Thoracic aorta (tissue), 2 donors: ENCODE data around the gene KIT. TPM values are rescaled to one million over a fixed set of nuclear protein-coding genes. Genes with fewer than 3 reads are reported as not detected.

ENCODE experiments used
- ATAC-seq: fragments of 150-250 bp; one replicate; pipeline ENCODE4 v1.8.0; 2017; ENCODE audit warnings: low read depth; ENCODE audit not compliant: insufficient number of reproducible peaks, low FRiP score
- DNase-seq: peaks from one replicate; pipeline ENCODE4 v3.0.0-alpha.2; 2020; ENCODE audit warnings: low spot score
- H3K27ac ChIP-seq, 2 donors: fragments of 200-600 bp; sonication (generic); 1 replicate in 1 of 2; 2 replicates in 1 of 2; pipeline ENCODE4 v1.5.1; 2016; ENCODE audit warnings: mild to moderate bottlenecking in 2 of 2, moderate library complexity in 2 of 2
- H3K27me3 ChIP-seq: fragments of 200-600 bp; sonication (generic); replicated peaks from 2 replicates; pipeline ENCODE4 v1.6.0; 2016; ENCODE audit warnings: mild to moderate bottlenecking; ENCODE audit not compliant: insufficient read depth
- H3K36me3 ChIP-seq: fragments of 200-600 bp; sonication (generic); one replicate; pipeline ENCODE4 v1.5.1; 2016
- H3K4me1 ChIP-seq, 2 donors: fragments of 200-600 bp; sonication (generic); 1 replicate in 1 of 2; 2 replicates in 1 of 2; pipeline versions ENCODE4 v1.5.1 to v1.6.0; 2016; ENCODE audit warnings: low read depth in 2 of 2, mild to moderate bottlenecking in 1 of 2; ENCODE audit not compliant: control insufficient read depth in 1 of 2
- H3K4me3 ChIP-seq: fragments of 200-600 bp; sonication (generic); 2 replicates; pipeline ENCODE4 v1.5.1; 2016; ENCODE audit warnings: mild to moderate bottlenecking
- H3K9me3 ChIP-seq: fragments of 200-600 bp; sonication (generic); 2 replicates; pipeline ENCODE4 v1.5.1; 2016
- total RNA-seq, 2 donors: library from RNA; depleted of rRNA; stranded (reverse); fragments of >200 nt; gene quantifications; one replicate each; pipeline versions ENCODE4 v1.1.0 to v1.2.3, GENCODE V29; 2016
- TF ChIP-seq, protein P1 (sequence below): fragments of 200-600 bp; sonication (generic); IDR thresholded peaks from one replicate; pipeline ENCODE4 v1.5.1; 2019; ENCODE audit warnings: antibody characterized with exemption

KIT gene
- total RNA-seq, 2 donors from 2014 or later, result 17.6 to 33.8 TPM

DNA sequence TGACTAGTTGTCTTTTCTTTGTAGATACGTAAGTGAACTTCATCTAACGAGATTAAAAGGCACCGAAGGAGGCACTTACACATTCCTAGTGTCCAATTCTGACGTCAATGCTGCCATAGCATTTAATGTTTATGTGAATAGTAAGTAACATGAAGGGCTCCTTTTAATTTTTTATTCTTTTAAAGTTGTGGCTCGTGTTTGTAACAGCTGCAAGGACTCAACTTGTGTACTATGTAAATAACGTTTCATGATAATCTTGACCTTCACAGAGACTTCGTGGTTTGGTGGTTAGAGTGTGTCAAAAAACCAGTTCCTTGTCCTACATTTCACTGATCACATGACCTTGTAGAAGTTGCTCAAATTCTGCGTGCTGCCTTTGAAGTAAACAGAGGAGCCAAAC is 51.6 kb downstream of the KIT start:
- DNase-seq (no peak), ATAC-seq (no peak)
- no peaks in the 10 kb centered on the region for H3K9me3 ChIP-seq
- H3K27ac ChIP-seq, result no peak overlapping the region
- no peaks in the 10 kb centered on the region for H3K36me3 ChIP-seq
- no peaks in the 10 kb centered on the region for H3K4me1 ChIP-seq
- H3K4me3 ChIP-seq, result no peak overlapping the region
- TF ChIP-seq, protein P1, sequence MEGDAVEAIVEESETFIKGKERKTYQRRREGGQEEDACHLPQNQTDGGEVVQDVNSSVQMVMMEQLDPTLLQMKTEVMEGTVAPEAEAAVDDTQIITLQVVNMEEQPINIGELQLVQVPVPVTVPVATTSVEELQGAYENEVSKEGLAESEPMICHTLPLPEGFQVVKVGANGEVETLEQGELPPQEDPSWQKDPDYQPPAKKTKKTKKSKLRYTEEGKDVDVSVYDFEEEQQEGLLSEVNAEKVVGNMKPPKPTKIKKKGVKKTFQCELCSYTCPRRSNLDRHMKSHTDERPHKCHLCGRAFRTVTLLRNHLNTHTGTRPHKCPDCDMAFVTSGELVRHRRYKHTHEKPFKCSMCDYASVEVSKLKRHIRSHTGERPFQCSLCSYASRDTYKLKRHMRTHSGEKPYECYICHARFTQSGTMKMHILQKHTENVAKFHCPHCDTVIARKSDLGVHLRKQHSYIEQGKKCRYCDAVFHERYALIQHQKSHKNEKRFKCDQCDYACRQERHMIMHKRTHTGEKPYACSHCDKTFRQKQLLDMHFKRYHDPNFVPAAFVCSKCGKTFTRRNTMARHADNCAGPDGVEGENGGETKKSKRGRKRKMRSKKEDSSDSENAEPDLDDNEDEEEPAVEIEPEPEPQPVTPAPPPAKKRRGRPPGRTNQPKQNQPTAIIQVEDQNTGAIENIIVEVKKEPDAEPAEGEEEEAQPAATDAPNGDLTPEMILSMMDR, result no peak
- H3K27me3 ChIP-seq, result no peaks in the 10 kb centered on the region

- ATAC-seq, result no peak
- Histone ChIP-seq H3K36me3 (no peaks in the 10 kb centered on the region), H3K9me3 (no peaks in the 10 kb centered on the region), H3K4me1 (no peaks in the 10 kb centered on the region), H3K27ac (no peak overlapping the region), H3K4me3 (no peak overlapping the region), H3K27me3 (no peaks in the 10 kb centered on the region)
- no peak for DNase-seq
- TF ChIP-seq, protein P1, result no peak
Observed at GRCh38 chr4:54712206-54712605, 54.4 kb downstream of the KIT start.

DNA sequence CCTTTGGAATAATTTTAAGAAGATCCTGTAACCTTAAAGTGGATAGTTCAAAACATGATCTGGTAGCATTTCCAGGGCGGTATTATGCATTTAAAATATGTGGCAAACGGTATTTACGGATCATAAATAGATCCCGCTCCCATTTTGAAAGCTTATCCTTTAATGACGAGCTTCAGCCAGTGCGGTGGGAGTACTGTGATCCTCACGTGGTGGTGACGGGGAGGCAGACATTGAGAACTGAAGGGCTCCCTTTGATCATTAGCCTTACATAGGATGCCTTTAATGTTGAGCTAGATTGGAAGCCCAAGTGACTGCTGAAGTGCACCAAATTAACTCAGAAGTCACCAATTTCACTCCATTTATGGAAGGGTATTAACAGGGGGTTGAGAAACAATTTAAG is 56.9 kb downstream of the KIT start:
- no peaks in the 10 kb centered on the region for H3K9me3 ChIP-seq
- TF ChIP-seq, protein P1, result no peak
- DNase-seq (no peak), ATAC-seq (no peak)
- no peak overlapping the region for H3K4me3 ChIP-seq
- no peaks in the 10 kb centered on the region for H3K36me3 ChIP-seq
- no peaks in the 10 kb centered on the region for H3K27me3 ChIP-seq
- no peaks in the 10 kb centered on the region for H3K4me1 ChIP-seq
- H3K27ac ChIP-seq, result no peak overlapping the region

GRCh38 chr4:54716478-54717065 is 58.8 kb downstream of the KIT start:
- H3K9me3 ChIP-seq, result no peaks in the 10 kb centered on the region
- TF ChIP-seq, protein P1, result no peak
- H3K27ac ChIP-seq, result no peak overlapping the region
- no peaks in the 10 kb centered on the region for H3K27me3 ChIP-seq
- H3K36me3 ChIP-seq, result no peaks in the 10 kb centered on the region
- no peak overlapping the region for H3K4me3 ChIP-seq
- ATAC-seq (no peak), DNase-seq (no peak)
- H3K4me1 ChIP-seq, result no peaks in the 10 kb centered on the region

DNA sequence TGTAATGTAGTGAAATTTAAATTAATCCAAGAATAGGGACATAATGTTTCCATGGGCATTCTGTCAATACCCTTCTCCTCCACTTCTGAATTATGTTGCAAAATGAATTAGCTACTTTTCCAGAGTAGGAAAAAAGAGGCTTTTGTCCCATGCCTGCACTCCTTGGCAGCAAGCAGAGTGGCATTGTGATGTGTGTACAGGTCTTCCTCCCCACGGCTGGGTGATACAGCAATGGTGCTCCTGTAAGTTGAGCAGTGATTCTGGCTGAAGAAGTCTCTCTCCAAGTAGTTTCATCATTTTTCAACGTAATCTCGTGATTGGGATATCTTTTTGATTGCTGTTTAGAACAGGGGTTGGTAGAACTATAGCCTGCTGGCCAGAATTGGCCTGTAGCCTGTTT is 59.9 kb downstream of the KIT start:
- DNase-seq, result no peak
- H3K4me3 ChIP-seq, result no peak overlapping the region
- TF ChIP-seq, protein P1, result no peak
- H3K27ac ChIP-seq, result no peak overlapping the region
- H3K36me3 ChIP-seq, result no peaks in the 10 kb centered on the region
- H3K9me3 ChIP-seq, result no peaks in the 10 kb centered on the region
- no peaks in the 10 kb centered on the region for H3K27me3 ChIP-seq
- ATAC-seq, result no peak
- H3K4me1 ChIP-seq, result no peaks in the 10 kb centered on the region
